IPS-20b (cell line): ENCODE measurements around the gene HK3.
"Not testable (repeated sequence)": the region's sequence is repeated elsewhere in the genome, so short reads cannot be mapped to it uniquely, and the experiment has no call there.

ENCODE experiments used
- H3K27ac ChIP-seq: one replicate; pipeline ENCODE4 v1.5.1; 2013; ENCODE audit warnings: low read length
- H3K27me3 ChIP-seq: 2 replicates; pipeline ENCODE4 v1.6.1; 2013; ENCODE audit warnings: mild to moderate bottlenecking, low read length, inconsistent platforms; ENCODE audit not compliant: insufficient read depth
- H3K36me3 ChIP-seq: 2 replicates; pipeline ENCODE4 v1.6.1; 2013; ENCODE audit warnings: low read depth, mild to moderate bottlenecking, inconsistent platforms, low read length, moderate library complexity; ENCODE audit not compliant: insufficient read depth
- H3K4me1 ChIP-seq: 2 replicates; pipeline ENCODE4 v1.6.1; 2013; ENCODE audit warnings: mild to moderate bottlenecking, control low read depth, inconsistent platforms, low read length, moderate library complexity; ENCODE audit not compliant: insufficient read depth
- H3K4me3 ChIP-seq: 2 replicates; pipeline ENCODE4 v1.5.1; 2013; ENCODE audit warnings: mild to moderate bottlenecking, low read length, inconsistent platforms
- H3K9ac ChIP-seq: 2 replicates; pipeline ENCODE4 v1.6.1; 2013; ENCODE audit warnings: low read depth, mild to moderate bottlenecking, inconsistent platforms, low read length, moderate library complexity
- H3K9me3 ChIP-seq: 2 replicates; pipeline ENCODE4 v1.6.1; 2013; ENCODE audit warnings: mild to moderate bottlenecking, low read depth, low read length, inconsistent platforms; ENCODE audit not compliant: insufficient read depth

The HK3 gene

GRCh38 chr5:176879663-176880361 lies 19.3 kb downstream of the HK3 start:
- Histone ChIP-seq H3K27ac (no peak overlapping the region), H3K4me1 (no peaks in the 10 kb centered on the region), H3K36me3 (no peaks in the 10 kb centered on the region), H3K9ac (no peak overlapping the region), H3K27me3 (peaks cover 8% of the 10 kb centered on the region), H3K4me3 (no peak overlapping the region), H3K9me3 (no peaks in the 10 kb centered on the region)

GRCh38 chr5:176878906-176879662 lies 20.1 kb downstream of the HK3 start:
- H3K9me3 ChIP-seq = no peaks in the 10 kb centered on the region
- H3K4me1 ChIP-seq = no peaks in the 10 kb centered on the region
- H3K4me3 ChIP-seq = no peak overlapping the region
- H3K27me3 ChIP-seq = peaks cover 8% of the 10 kb centered on the region
- H3K27ac ChIP-seq = no peak overlapping the region
- no peaks in the 10 kb centered on the region for H3K36me3 ChIP-seq
- H3K9ac ChIP-seq = no peak overlapping the region

- Histone ChIP-seq H3K4me3 (no peak overlapping the region), H3K4me1 (no peaks in the 10 kb centered on the region), H3K27me3 (peaks cover 8% of the 10 kb centered on the region), H3K9me3 (no peaks in the 10 kb centered on the region), H3K36me3 (no peaks in the 10 kb centered on the region), H3K9ac (no peak overlapping the region), H3K27ac (no peak overlapping the region)
These were observed 20.7 kb downstream of the HK3 start for GRCh38 chr5:176878463-176878862.

- Histone ChIP-seq H3K4me1 (no peaks in the 10 kb centered on the region), H3K27ac (no peak overlapping the region), H3K27me3 (peaks cover 8% of the 10 kb centered on the region), H3K9ac (no peak overlapping the region), H3K4me3 (no peak overlapping the region), H3K36me3 (no peaks in the 10 kb centered on the region), H3K9me3 (no peaks in the 10 kb centered on the region)
These were observed 21.3 kb downstream of the HK3 start for GRCh38 chr5:176877793-176878331.

GRCh38 chr5:176876506-176877431 lies 22.4 kb downstream of the HK3 start:
- no peaks in the 10 kb centered on the region for H3K36me3 ChIP-seq
- H3K27me3 ChIP-seq = peaks cover 8% of the 10 kb centered on the region
- no peak overlapping the region for H3K27ac ChIP-seq
- no peaks in the 10 kb centered on the region for H3K9me3 ChIP-seq
- H3K9ac ChIP-seq = no peak overlapping the region
- H3K4me3 ChIP-seq = no peak overlapping the region
- no peaks in the 10 kb centered on the region for H3K4me1 ChIP-seq

- Histone ChIP-seq H3K27me3 (peaks cover 8% of the 10 kb centered on the region), H3K36me3 (no peaks in the 10 kb centered on the region), H3K4me3 (no peak overlapping the region), H3K27ac (no peak overlapping the region), H3K4me1 (no peaks in the 10 kb centered on the region), H3K9me3 (no peaks in the 10 kb centered on the region), H3K9ac (no peak overlapping the region)
These were observed 23.2 kb downstream of the HK3 start for GRCh38 chr5:176875783-176876505.

- Histone ChIP-seq H3K27me3 (peaks cover 8% of the 10 kb centered on the region), H3K9ac (no peak overlapping the region), H3K27ac (no peak overlapping the region), H3K36me3 (no peaks in the 10 kb centered on the region), H3K9me3 (no peaks in the 10 kb centered on the region), H3K4me3 (no peak overlapping the region), H3K4me1 (no peaks in the 10 kb centered on the region)
These were observed 24.1 kb downstream of the HK3 start for GRCh38 chr5:176875014-176875550.

- H3K27me3 ChIP-seq = peaks cover 8% of the 10 kb centered on the region
- no peaks in the 10 kb centered on the region for H3K36me3 ChIP-seq
- H3K4me3 ChIP-seq = no peak overlapping the region
These were observed 24.9 kb downstream of the HK3 start for GRCh38 chr5:176874198-176874780.

GRCh38 chr5:176873541-176874172 lies 25.5 kb downstream of the HK3 start:
- Histone ChIP-seq H3K9ac (no peak overlapping the region), H3K36me3 (no peaks in the 10 kb centered on the region), H3K27ac (no peak overlapping the region), H3K27me3 (peaks cover 8% of the 10 kb centered on the region), H3K4me1 (no peaks in the 10 kb centered on the region), H3K9me3 (no peaks in the 10 kb centered on the region), H3K4me3 (no peak overlapping the region)

More at GRCh38 chr5:176874198-176874780, 24.9 kb downstream of the HK3 start:
- Histone ChIP-seq H3K4me1 (no peaks in the 10 kb centered on the region), H3K9ac (no peak overlapping the region), H3K27ac (no peak overlapping the region), H3K9me3 (no peaks in the 10 kb centered on the region)

- not testable (repeated sequence) for H3K9ac ChIP-seq, H3K27ac ChIP-seq, H3K9me3 ChIP-seq, H3K4me3 ChIP-seq, H3K27me3 ChIP-seq, H3K4me1 ChIP-seq, H3K36me3 ChIP-seq
These were observed 26.1 kb downstream of the HK3 start for GRCh38 chr5:176873011-176873410.
